ENCODE results near the gene TRMT112.
A peak's percentile ranks its signal among the peaks of the same experiment; 100 is the strongest.
"Not testable (repeated sequence)": the region's sequence is repeated elsewhere in the genome, so short reads cannot be mapped to it uniquely, and the experiment has no call there.

TRMT112 gene

DNA sequence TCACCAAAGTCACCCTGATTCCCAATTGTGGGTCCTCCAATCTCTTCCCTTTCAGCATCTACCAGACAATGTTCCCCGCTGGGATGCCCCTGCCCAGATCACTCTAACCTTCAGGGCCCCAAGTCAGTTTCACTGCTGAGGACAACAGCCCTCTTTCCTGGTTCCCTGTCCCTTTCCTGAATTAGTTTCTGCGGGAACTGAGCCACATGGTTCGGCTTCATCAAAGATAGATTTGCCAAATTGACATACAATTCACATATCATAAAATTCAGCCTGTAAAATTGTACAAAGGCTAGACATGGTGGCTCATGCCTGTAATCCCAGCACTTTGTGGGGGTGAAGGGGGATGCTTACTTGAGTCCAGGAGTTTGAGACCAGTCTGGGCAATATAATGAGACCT, 10.6 kb upstream of the TRMT112 start:
- no peak for DNase-seq

DNA sequence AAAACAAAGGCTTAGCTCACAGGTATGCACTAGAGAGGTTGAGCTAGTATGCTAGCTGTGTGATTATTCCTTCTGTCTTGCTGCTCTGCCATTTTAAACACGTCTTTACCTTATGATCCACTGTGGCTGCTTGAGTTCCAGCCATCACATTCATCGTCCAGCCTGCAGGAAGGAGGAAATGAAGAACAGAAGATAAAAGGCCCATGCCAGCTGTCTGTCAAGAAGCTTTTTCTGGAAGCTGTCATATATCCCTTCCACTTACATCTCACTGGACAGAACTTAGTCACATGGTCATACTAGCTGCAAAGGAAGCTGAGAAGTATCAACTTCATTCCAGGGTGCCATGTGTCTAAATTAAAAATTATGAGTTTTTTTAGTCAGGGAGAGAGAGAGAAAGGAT, 10.0 kb upstream of the TRMT112 start:
- no peak for DNase-seq

DNA sequence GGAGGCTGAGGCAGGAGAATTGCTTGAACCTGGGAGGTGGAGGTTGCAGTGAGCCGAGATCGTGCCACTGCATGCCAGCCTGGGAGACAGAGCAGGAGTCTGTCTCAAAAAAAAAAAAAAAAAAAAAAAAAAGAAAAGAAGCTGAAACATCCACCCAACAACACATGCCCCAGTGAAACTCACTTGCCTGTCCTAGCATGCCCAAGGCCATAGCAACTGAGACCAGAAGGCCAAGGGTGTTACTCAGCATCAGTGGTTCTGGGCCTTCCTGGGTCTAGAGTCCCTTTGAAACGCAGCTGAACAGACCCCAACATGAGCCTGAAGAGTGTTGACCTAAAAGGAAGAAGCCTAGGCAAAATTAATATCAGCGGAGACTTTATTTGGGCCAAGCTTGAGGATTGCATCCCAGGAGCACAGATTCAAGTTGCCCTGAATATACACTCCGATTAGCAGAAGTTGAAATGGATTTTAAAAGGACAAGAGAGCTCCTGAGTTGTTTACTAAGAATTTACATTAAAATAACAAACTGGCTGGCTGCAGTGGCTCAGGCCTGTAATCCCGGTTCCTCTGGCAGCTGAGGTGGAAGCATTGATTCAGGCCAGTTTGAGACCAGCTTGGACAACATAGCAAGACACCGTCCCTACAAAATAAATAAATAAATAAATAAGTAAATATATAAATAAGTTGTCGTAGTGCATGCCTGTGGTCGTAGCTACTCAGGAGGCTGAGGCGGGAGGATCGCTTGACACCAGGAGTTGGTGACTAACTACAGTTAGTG, 7.5 kb upstream of the TRMT112 start:
- no peak for DNase-seq

DNA sequence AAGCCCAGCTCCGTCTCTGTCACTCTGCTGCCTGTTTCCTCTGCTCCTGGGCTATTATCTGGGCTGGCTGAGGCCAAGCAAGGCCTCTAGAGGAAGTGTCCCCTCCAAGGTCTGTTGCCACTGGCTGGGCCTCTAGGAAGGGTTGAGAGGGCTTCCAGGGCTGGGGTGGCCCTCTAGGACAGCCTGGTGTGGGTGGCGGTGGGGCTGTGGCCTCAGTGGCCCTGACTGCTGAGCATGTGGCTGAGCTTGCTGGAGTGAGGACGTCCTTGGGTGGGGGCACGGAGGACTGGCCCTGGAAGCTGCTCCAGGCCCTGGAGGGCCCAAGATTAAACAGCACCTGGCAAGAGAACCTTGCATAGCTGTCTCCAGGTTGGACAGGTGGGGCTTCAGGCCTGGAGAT, 6.6 kb upstream of the TRMT112 start:
- DNase-seq = not testable (repeated sequence)

DNA sequence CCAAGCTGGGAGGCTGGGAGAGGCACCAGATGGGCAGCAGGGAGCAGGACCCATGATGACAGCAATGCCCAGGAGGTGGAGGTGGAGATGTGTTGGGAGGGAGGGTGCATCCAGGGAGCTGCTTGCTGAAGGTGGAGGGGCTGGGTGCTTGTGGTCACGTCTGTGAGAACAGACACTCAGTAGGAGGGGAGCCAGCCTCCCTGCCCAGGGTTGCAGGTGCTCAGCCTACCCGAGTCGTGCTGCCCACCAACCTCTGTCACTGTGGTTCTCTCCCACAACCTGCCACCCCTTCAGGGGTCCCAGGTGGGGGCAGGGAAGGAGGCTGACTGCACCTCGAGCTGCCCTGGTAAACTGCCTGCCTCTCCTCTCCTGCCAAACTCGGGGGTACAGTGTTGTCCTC, 6.0 kb upstream of the TRMT112 start:
- no peak for DNase-seq

- no peak for DNase-seq
These were observed 5.5 kb upstream of the TRMT112 start for GRCh38 chr11:64322925-64323260.

DNA sequence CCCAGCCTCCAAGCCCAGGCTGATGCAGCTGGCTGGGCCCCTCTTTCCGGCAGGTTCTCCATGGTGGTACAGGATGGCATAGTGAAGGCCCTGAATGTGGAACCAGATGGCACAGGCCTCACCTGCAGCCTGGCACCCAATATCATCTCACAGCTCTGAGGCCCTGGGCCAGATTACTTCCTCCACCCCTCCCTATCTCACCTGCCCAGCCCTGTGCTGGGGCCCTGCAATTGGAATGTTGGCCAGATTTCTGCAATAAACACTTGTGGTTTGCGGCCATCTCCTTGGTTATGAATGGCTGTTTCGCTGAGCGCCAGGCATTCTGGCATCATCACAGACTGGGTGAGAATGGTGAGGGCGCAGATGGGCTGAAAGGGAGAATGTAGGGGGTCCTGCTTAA, 4.2 kb upstream of the TRMT112 start:
- DNase-seq = no peak

- no peak for DNase-seq
These were observed 3.7 kb upstream of the TRMT112 start for GRCh38 chr11:64321026-64321425.

GRCh38 chr11:64320556-64320955, 3.2 kb upstream of the TRMT112 start:
- no peak for DNase-seq

DNA sequence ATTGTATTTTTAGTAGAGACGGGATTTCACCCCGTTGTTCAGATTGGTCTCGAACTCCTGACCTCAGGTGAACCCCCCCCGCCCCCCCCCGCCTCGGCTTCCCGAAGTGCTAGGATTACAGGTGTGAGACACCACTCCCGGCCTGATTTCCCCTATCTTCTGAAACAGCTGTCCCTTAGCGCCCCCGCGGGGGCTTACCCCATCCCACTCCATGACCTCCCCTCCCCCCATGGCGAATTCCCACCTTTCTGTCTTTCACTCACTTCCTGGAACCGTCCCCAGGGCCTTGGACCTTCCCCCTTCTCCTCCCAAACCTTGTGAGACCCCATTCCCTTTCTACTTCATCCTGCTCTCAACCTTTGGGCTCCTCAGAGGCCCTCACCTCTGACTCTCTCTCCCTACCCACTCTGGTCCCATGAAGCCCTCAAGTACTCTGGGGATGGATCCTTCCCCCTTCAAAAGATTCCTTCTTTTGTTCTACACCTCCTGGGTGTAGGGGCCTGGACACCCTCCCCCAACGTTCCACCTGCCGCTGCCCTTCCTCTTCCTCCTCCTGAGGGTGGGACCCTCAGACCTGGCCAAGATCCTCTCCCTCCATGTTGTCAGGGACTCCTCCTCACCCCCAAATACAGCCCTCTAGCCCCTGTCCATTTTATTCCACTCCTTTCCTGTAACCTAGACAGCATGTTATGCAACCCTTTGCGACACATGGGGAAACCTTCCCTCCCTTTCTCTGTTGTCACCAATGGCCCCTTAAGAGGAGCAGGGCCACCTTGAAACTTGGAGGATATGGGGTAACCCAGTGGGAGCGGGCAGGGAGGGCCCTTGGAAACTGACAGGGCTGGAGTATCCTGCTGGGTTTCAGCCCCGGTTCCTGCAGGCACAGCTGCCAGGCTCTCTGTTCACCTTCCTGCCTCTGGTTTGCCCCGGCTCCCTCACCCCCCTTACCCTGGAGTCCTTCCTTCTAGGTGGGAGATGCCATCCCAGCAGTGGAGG, 1.7 kb upstream of the TRMT112 start:
- DNase-seq = no peak

- peak; percentile 89 to 91 for DNase-seq
These were observed 804 bp upstream of the TRMT112 start, which contains the start of gene PRDX5 for GRCh38 chr11:64317961-64318765. PRDX5 (plus strand) TSS chr11:64318121; CDS start chr11:64318216, 95 bp downstream.

GRCh38 chr11:64316672-64317324, 561 bp downstream of the TRMT112 start:
- DNase-seq = peak in 1 of 2 experiments; percentile 30

DNA sequence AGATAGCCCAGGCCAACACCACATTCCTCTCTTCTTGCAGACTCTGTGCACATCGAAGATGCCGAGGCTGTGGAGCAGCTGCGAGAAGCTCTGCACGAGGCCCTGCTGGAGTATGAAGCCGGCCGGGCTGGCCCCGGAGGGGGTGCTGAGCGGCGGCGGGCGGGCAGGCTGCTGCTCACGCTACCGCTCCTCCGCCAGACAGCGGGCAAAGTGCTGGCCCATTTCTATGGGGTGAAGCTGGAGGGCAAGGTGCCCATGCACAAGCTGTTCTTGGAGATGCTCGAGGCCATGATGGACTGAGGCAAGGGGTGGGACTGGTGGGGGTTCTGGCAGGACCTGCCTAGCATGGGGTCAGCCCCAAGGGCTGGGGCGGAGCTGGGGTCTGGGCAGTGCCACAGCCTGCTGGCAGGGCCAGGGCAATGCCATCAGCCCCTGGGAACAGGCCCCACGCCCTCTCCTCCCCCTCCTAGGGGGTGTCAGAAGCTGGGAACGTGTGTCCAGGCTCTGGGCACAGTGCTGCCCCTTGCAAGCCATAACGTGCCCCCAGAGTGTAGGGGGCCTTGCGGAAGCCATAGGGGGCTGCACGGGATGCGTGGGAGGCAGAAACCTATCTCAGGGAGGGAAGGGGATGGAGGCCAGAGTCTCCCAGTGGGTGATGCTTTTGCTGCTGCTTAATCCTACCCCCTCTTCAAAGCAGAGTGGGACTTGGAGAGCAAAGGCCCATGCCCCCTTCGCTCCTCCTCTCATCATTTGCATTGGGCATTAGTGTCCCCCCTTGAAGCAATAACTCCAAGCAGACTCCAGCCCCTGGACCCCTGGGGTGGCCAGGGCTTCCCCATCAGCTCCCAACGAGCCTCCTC, 1.5 kb downstream of the TRMT112 start:
- DNase-seq = not testable (repeated sequence)

- no peak for DNase-seq
These were observed 2.4 kb downstream of the TRMT112 start for GRCh38 chr11:64314805-64315561.

- DNase-seq = no peak
These were observed 3.1 kb downstream of the TRMT112 start for GRCh38 chr11:64314146-64314804.

DNA sequence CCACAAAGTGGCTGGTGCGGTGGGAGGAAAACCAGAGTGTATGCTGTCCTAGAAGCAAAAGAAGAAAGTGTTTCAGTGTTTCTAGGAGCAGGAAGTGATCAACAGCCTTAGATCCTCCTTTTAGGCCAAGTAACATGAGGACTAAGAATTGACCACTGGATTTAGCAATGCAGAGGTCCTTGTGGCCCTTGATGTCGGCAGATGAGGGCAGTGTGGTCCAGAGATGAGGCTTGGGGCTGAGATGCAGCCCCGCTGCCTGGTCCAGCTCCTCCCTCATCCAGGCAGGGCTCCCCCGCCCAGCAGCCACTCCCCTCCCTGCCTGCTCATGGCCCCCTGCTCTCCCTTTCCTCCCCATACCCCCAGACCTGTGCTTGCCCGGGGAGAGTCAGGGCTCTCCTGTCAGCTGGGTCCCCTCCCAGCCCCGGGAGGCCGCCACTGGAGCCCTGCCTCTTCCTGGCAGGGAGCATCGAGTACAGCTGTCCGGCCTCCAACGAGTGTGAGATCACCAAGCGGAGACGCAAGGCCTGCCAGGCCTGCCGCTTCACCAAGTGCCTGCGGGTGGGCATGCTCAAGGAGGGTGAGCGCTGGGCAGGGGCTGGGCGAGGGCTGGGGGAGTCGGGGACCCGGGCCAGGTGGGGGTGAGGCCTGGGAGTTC, 3.7 kb downstream of the TRMT112 start:
- no peak for DNase-seq

DNA sequence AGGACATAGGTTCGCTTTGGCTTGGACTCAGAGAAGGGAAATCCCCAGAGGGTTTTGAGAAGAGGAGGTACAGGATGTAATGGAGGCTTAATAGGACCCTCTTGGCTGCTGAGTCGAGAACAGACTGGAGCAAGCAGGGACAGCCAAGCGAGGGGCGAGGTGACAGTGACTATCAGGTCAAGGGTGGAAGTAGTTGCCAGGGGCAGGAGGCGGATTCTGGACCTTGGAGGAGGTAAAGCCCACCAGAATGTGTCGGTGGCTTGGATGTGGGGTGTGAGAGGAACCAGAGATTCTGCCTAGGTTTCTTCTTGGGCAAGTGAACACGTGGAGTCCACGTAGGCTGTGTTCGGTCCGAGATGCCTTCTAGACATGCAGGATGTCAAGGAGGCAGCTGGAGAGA, 4.4 kb downstream of the TRMT112 start:
- no peak for DNase-seq

DNA sequence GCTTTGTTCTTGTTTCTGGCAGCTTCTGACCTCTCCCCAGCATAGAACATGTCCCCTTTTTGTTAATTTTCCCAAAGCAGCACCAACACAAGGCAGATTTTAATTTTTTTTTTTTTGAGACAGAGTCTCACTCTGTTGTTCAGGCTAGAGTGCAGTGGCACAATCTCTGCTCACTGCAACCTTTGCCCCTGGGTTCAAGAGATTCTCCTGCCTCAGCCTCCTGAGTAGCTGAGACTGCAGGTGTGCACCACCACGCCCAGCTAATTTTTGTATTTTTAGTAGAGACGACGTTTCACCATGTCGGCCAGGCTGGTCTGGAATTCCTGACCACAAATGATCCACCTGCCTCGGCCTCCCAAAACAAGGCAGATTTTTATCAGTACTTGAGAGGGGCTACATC, 9.6 kb downstream of the TRMT112 start:
- DNase-seq = not testable (repeated sequence)

DNA sequence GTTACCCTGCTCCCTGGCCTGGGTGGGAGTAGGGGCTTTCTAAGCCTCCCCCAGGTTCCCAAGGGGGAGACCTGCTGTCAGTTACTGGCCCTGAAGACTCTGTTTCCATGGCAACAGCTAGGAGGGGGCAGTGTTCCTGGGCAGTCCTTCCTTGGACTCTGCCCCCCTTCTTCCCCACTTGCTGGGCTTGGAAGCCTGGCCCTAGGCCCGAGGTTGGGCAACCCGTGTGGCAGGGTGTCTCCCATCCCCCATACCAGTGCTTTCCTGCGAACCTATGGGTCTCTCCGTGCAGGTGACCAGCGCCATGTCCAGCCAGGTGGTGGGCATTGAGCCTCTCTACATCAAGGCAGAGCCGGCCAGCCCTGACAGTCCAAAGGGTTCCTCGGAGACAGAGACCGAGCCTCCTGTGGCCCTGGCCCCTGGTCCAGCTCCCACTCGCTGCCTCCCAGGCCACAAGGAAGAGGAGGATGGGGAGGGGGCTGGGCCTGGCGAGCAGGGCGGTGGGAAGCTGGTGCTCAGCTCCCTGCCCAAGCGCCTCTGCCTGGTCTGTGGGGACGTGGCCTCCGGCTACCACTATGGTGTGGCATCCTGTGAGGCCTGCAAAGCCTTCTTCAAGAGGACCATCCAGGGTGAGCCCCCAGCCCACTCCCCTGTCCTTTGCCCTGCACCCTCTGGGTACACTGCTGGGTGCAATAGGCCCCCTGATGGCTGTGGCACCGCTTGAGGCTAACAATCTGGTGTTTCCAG, 10.3 kb downstream of the TRMT112 start:
- no peak for DNase-seq
